RCC 7860 (cell line): ENCODE measurements around the gene CDK18.
"Not testable (repeated sequence)": the region's sequence is repeated elsewhere in the genome, so short reads cannot be mapped to it uniquely, and the experiment has no call there.

Experiments
- DNase-seq: peaks from one replicate; pipeline ENCODE4 v3.0.0-alpha.2; 2015; ENCODE audit warnings: low spot score
- FAIRE-seq: peaks from 2 replicates; lab custom pipeline; 2012; peaks lifted over from hg19 to GRCh38; lab: Jason Lieb, UNC

CDK18 gene

GRCh38 chr1:205504311-205505075, at the start of gene CDK18:
Gene CDK18, plus strand, starts transcription at chr1:205504669. Its CDS starts 18,499 bp downstream, at chr1:205523168.
- FAIRE-seq (no peak), DNase-seq (peak; percentile 69)

GRCh38 chr1:205454903-205455335, 49.5 kb upstream of the CDK18 start:
- DNase-seq (no peak), FAIRE-seq (no peak)

- DNase-seq (no peak), FAIRE-seq (no peak)
Observed at GRCh38 chr1:205455581-205456382, 48.7 kb upstream of the CDK18 start, which contains the start of gene BLACAT1. Gene BLACAT1, minus strand, starts transcription at chr1:205456045.

- no peak for FAIRE-seq
Observed at GRCh38 chr1:205456383-205456867, 48.0 kb upstream of the CDK18 start.

GRCh38 chr1:205456868-205457745, 47.4 kb upstream of the CDK18 start:
- FAIRE-seq (no peak), DNase-seq (no peak)

More at GRCh38 chr1:205456383-205456867, 48.0 kb upstream of the CDK18 start:
- no peak for DNase-seq

- no peak for DNase-seq
- FAIRE-seq, result no peak
Observed at GRCh38 chr1:205458777-205459566, 45.5 kb upstream of the CDK18 start.

GRCh38 chr1:205465392-205465791, 39.1 kb upstream of the CDK18 start:
- no peak for FAIRE-seq
- no peak for DNase-seq

GRCh38 chr1:205466595-205467220, 37.8 kb upstream of the CDK18 start:
- FAIRE-seq, result no peak

GRCh38 chr1:205470131-205470530, 34.3 kb upstream of the CDK18 start:
- no peak for DNase-seq
- no peak for FAIRE-seq

More at GRCh38 chr1:205466595-205467220, 37.8 kb upstream of the CDK18 start:
- no peak for DNase-seq

- no peak for FAIRE-seq
- no peak for DNase-seq
Observed at GRCh38 chr1:205472737-205473441, 31.6 kb upstream of the CDK18 start.

GRCh38 chr1:205473475-205473874, 31.0 kb upstream of the CDK18 start:
- DNase-seq, result no peak
- FAIRE-seq, result no peak

- DNase-seq (no peak), FAIRE-seq (no peak)
Observed at GRCh38 chr1:205473966-205474365, 30.5 kb upstream of the CDK18 start.

- FAIRE-seq, result no peak
- no peak for DNase-seq
Observed at GRCh38 chr1:205474571-205474970, 29.9 kb upstream of the CDK18 start.

GRCh38 chr1:205475855-205476254, 28.6 kb upstream of the CDK18 start:
- FAIRE-seq, result no peak

GRCh38 chr1:205476648-205477047, 27.8 kb upstream of the CDK18 start:
- FAIRE-seq, result no peak

More at GRCh38 chr1:205475855-205476254, 28.6 kb upstream of the CDK18 start:
- no peak for DNase-seq

GRCh38 chr1:205477121-205477758, 27.2 kb upstream of the CDK18 start:
- FAIRE-seq, result no peak
- no peak for DNase-seq

More at GRCh38 chr1:205476648-205477047, 27.8 kb upstream of the CDK18 start:
- DNase-seq, result no peak

GRCh38 chr1:205477759-205478247, 26.7 kb upstream of the CDK18 start:
- FAIRE-seq (peak; percentile 69), DNase-seq (peak; percentile 87)

- FAIRE-seq, result not testable (repeated sequence)
Observed at GRCh38 chr1:205478985-205479384, 25.5 kb upstream of the CDK18 start.

More at GRCh38 chr1:205478985-205479384, 25.5 kb upstream of the CDK18 start:
- not testable (repeated sequence) for DNase-seq
